ENCODE measurements around the gene ABCA13.

The ABCA13 gene

GRCh38 chr7:48213226-48213625, 42.0 kb downstream of the ABCA13 start:
- no peak for DNase-seq (ENCODE audit: extremely low read depth, low read depth)
- TF ChIP-seq CTCF (IDR thresholded peaks at IDR 0.05; ENCODE audit: low read depth, low read length): no peak

- no peak for TF ChIP-seq CTCF (IDR thresholded peaks at IDR 0.05; ENCODE audit: low read depth, low read length)
- DNase-seq (ENCODE audit: extremely low read depth, low read depth): no peak
Observed at GRCh38 chr7:48217266-48217665, 46.0 kb downstream of the ABCA13 start.

- TF ChIP-seq CTCF (IDR thresholded peaks at IDR 0.05; ENCODE audit: low read depth, low read length): no peak
- no peak for DNase-seq (ENCODE audit: extremely low read depth, low read depth)
Observed at GRCh38 chr7:48217753-48218152, 46.5 kb downstream of the ABCA13 start.

- no peak for TF ChIP-seq CTCF (IDR thresholded peaks at IDR 0.05; ENCODE audit: low read depth, low read length)
Observed at GRCh38 chr7:48224042-48224441, 52.8 kb downstream of the ABCA13 start.

GRCh38 chr7:48225101-48225500, 53.8 kb downstream of the ABCA13 start:
- no peak for DNase-seq (ENCODE audit: extremely low read depth, low read depth)
- TF ChIP-seq CTCF (IDR thresholded peaks at IDR 0.05; ENCODE audit: low read depth, low read length): no peak

More at GRCh38 chr7:48224042-48224441, 52.8 kb downstream of the ABCA13 start:
- DNase-seq (ENCODE audit: extremely low read depth, low read depth): no peak

GRCh38 chr7:48237354-48237753, 66.1 kb downstream of the ABCA13 start:
- DNase-seq (ENCODE audit: extremely low read depth, low read depth): no peak

GRCh38 chr7:48242846-48243245, 71.6 kb downstream of the ABCA13 start:
- no peak for DNase-seq (ENCODE audit: extremely low read depth, low read depth)
- TF ChIP-seq CTCF (IDR thresholded peaks at IDR 0.05; ENCODE audit: low read depth, low read length): no peak

More at GRCh38 chr7:48237354-48237753, 66.1 kb downstream of the ABCA13 start:
- no peak for TF ChIP-seq CTCF (IDR thresholded peaks at IDR 0.05; ENCODE audit: low read depth, low read length)
